CD4-positive, alpha-beta T cell treated with Interleukin-4 for 4 hours (primary cell): Measurements from ENCODE around the gene SCARB1.

Source experiments
- DNase-seq: peaks from one replicate; pipeline ENCODE4 v3.0.0-alpha.2; 2020

Gene SCARB1

GRCh38 chr12:124790650-124791400 is 72.8 kb downstream of the SCARB1 start:
- DNase-seq = no peak

GRCh38 chr12:124788936-124789555 is 74.6 kb downstream of the SCARB1 start:
- DNase-seq = no peak

GRCh38 chr12:124786061-124786964 is 77.4 kb downstream of the SCARB1 start:
- DNase-seq = no peak

DNA sequence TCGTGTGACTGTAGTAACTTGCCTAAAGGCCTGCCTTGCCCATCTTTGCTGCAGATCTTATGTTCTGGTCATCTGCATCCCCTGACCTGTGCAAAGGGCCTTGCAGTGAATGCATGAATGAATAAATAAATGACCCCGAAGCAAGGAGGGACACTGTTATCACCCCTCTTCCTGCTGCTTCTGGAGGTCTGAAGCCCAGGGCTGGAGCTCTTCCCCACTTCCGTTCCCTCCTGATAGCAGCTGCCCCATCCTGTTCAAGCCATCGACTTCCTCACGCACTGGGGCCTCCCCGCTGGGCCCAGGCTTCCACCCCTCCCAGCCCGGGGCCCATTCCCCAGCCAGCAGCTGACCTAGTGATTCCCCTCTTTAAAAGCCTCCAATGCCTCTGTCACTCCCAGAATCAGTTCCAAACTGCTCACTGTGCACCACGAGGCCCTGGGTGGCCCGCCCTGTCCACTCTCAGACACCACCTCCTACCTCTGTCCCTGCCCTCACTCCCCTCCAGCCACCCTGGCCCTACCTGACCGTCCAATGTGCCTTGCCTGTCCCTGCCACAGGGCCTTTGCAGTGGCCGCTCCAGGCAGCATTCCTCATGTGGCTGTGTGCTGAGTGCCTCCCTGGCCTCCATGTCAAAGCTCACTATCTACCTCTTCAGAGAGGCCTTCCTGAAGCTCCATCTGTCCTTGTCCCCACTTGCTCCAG is 78.6 kb downstream of the SCARB1 start:
- DNase-seq = no peak

DNA sequence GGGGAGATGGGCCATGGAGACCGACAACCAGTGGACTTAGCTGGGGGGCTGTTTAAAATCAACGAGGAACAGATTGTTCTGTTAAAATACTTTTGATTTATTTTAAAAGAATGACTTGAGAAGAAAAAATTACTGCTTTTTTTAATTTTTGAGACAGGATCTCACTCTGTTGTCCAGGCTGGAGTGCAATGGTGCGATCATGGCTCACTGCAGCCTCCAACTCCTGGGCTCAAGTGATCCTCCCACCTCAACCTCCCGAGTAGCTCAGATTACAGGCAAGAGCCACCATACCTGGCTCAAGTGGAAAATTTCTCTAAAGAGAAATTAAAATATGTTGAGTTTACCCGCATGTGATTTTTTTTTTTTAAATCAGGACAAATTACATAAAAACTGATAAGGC is 80.6 kb downstream of the SCARB1 start:
- DNase-seq = no peak

- no peak for DNase-seq
These were observed 81.5 kb downstream of the SCARB1 start for GRCh38 chr12:124782132-124782531.

DNA sequence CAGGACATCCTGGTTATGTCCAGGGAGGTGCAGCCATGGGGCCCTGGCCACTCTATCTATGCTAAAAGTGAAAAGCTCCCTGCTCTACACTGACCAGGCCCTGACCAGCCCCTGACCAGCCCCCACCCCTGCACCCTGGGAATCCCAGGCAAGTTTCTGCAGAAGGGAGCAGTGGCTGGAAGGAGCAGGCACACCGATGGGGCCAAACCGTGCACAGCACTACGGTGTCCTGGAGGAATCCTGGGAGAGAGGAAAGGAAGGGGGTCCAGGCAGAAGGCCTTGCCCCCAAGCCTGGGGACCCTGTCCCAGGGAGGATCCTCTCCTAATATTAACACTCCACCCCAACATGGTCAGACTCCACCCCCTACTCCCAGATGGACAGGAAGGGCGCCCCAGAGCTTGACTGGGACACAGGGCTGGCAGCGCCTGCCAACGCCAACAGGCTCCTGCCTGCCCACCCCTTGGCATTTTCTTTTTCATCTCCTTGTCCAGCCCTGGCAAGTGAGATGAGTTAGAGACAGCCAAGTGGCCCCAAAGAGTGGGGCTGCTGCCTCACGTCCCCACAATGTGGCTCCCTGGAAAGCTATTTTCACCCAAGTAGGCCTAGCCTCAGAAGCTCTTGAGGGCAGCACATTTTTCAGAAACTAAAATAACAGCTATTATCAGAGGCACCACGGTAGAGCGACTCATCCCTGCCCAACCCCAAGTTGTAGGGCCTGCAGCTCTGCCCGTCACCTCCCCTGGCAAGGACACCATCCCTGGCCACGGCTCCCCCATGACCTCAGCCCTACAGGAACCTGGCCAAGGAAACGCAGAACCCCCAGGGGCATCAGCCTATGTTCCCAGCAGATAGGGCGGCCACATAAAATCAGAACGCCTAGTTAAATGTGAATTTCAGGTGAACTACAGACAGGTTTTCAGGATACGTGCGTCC is 82.6 kb downstream of the SCARB1 start:
- no peak for DNase-seq

DNA sequence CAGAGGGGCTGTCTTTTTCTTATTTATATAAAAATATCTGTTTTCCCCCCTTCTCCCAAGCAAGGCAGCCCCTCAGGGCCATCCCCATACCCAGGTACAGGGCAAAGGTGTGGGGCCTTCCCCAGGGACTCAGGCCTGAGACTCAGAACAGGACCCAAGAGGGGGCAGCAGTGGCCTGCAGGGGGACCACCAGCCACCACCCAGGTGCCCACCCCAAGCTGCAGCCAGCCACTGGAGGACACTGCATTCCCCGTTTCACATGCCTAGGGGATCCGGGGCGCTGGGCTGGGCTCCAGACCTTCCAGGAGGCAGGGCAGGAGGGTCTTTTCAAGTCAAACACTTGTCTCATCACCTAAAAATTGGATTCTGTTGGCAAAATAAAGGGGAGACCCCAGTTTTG is 83.3 kb downstream of the SCARB1 start:
- DNase-seq = no peak

DNA sequence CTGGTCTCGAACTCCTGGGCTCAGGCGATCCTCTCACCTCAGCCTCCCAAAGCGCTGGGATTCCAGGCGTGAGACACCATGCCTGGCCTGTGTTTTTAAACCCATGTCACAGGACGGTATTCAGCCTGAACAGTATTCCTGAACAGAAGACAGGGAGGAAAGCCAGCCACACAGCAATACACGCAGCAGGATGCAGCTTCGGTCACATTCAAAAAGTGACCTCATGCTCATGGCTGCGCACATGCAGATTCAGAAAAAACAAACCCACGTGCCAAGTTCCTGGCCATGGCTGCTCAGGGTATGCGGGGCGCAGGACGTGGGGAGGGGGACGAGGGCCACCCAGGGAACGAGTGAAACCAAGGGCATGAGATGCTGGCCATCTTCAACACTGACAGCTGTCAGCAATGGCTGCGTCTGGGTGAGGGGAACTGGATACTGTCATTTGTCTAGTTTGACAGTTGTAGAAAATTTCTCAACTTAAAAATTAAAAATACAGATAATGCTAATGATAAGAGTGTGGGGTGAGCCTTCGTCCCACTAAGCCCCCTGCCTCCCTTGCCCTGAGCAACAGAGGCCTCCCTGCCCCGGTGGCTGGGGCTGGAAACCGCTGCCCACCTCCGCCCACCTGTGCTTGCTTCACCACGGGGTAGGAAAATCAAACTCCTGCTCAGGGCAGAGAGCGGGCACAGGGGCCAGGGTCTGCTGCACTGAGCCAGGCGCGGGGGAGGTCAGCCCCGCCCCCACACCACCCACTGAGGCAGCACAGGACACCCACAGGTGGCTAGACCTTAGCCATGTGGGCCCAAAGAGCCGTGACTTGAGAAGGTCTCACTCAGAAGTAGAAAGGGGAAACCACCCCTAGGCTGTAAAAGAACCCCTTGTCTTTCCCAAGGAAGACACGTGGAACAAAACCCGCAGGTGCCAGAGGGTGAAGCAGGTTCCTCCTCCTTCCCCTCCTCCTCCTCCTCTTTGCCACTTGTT is 84.2 kb downstream of the SCARB1 start:
- DNase-seq = no peak

GRCh38 chr12:124778411-124778810 is 85.3 kb downstream of the SCARB1 start:
- DNase-seq = no peak

DNA sequence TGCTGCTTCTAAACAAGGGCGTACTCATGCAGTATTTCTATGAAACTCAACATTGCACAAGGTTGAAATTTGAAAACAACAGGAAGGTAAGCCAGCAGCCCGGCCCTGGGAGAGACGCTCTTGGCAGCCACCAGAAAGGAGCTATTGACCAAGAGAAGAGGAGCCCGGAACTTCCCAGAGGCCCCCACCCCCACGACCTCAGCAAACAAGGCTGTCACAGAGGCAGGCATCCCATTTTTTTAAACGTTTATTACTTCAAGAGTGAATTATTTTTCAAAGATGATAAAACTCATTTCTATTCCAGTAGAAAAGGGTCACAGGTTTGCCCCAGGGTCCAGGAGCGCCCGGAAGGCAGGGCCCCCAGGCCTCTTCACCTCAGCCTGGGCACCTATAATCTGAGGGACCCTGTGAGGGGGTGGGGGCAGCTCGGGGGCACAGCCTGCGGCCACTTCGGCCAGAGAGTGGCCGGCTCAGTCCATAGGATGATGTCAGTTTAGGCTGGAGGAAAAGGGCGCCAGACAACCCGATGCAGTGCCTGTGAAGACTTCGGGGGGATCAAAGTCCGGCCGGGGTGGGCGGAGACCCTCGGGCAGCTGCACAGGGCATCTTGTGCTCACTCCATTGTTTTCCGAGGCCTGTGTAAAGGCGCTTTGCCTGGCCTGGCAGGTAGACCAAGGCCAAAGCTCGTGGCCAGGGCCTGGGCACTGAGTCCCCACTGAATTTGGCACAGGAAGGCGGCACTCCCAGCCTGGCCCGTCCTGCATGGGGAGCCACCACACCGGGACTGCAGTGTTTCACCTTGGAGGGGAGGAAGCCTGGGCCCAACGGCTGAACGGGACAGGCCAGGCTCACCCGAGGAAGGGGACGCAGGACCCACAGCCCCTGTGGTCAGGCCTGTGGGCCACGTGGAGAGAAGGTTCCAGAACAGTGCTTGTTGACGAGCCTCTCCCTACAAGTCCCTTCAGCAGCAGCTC is 86.0 kb downstream of the SCARB1 start:
- no peak for DNase-seq

- DNase-seq = no peak
These were observed 87.5 kb downstream of the SCARB1 start for GRCh38 chr12:124776125-124776513.

- peak; percentile 47 for DNase-seq
These were observed 89.0 kb downstream of the SCARB1 start for GRCh38 chr12:124774462-124775167.

GRCh38 chr12:124774054-124774461 is 89.6 kb downstream of the SCARB1 start:
- peak; percentile 27 for DNase-seq

DNA sequence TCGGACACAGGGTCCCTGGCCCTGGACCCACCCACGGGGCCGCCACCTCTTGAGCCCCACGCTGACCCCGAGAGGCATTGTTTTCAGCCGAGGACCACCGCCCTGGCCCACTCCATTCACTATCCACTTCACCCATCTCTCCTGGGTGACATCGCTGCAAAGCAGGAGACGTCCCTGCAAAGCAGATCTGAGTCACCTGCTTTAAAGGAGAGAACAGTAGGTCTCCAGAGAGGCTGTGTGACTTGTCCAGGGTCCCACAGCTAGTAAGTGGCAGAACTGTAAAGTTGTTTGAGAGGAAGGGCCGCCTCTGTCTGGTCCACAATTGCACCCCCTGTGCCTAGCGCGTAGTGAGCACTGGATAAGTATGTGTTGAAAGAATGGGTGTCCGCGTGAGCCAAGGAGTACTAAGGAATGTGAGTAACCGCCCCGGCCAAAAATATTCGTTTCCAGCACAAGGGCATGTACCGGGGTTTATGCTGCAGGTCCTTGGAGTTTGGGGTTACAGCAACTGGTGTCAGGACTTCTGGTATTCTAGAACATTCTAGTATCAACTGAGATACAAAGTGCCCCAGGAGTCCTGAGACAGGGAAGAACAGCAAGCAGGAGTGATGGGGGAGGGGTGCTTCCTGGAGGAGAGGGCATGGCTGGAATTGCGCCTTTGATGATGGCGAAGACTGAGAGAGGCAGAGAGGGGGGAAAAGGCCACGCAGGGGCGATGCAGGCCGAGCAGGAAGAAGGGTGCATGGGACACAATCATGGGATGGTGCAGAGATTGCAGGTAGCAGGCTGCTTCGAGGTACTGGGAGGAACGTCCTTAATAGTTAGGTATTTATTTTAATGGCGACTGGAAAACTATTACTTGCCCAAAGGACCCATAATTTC is 91.1 kb downstream of the SCARB1 start:
- no peak for DNase-seq

- DNase-seq = peak; percentile 63
These were observed 92.0 kb downstream of the SCARB1 start for GRCh38 chr12:124771462-124772288.

DNA sequence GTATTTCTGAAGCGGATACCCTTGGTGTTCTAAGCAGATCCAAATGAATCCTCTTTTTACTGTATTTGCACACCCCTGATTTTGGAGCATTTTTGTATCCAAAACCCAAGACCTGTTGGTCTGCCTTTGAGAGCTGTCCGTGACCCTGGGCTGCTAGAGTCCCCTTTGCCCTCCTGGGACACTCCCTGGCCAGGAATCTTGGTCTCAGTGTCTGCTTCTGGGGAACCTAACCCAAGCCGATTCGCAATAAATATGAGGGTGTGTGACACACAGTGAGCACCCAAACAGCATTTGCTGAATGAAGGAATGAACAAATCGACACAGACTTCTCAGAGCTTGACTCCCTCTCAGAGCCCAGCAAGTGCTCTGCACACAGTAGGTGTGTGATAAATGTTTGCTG is 92.9 kb downstream of the SCARB1 start:
- no peak for DNase-seq
